ENCODE results near the gene RPL13A. TPM values are rescaled to one million over a fixed set of nuclear protein-coding genes. Genes with fewer than 3 reads are reported as not detected.

Gene RPL13A
- total RNA-seq, 1 experiment from 2014 or later: 1,714 TPM

- Histone ChIP-seq H3K36me3 (peaks cover 73% of the 10 kb centered on the region), H3K9me3 (replicated peaks) (no peaks in the 10 kb centered on the region), H3K4me3 (no peak overlapping the region), H3K27me3 (replicated peaks) (no peaks in the 10 kb centered on the region; the same call in 1 of the 2 replicates), H3K4me1 (replicated peaks) (peaks cover 26% of the 10 kb centered on the region), H3K27ac (peak overlapping the region; percentile 17; the same call in 1 of the 2 replicates)
- peak in 1 of 2 experiments; percentile 42 for DNase-seq (ENCODE audit: low read depth in 1 of 2, low spot score in 2 of 2)
Measured at GRCh38 chr19:49492573-49493405, 5.4 kb downstream of the RPL13A start.

- H3K27ac ChIP-seq: peak overlapping the region; percentile 71
Measured at GRCh38 chr19:49496574-49497008, 9.2 kb downstream of the RPL13A start.

GRCh38 chr19:49497047-49497788 is 9.8 kb downstream of the RPL13A start:
- Histone ChIP-seq H3K27me3 (replicated peaks) (no peaks in the 10 kb centered on the region; the same call in 1 of the 2 replicates), H3K4me3 (peak overlapping the region; percentile 56), H3K27ac (peak overlapping the region; percentile 71; the same call in 1 of the 2 replicates), H3K36me3 (peaks cover 54% of the 10 kb centered on the region), H3K4me1 (replicated peaks) (peaks cover 15% of the 10 kb centered on the region), H3K9me3 (replicated peaks) (no peaks in the 10 kb centered on the region)
- DNase-seq (ENCODE audit: low read depth in 1 of 2, low spot score in 2 of 2): peak; percentile 49 to 68

More at GRCh38 chr19:49496574-49497008, 9.2 kb downstream of the RPL13A start:
- Histone ChIP-seq H3K4me3 (peak overlapping the region; percentile 56), H3K9me3 (replicated peaks) (no peaks in the 10 kb centered on the region), H3K36me3 (peaks cover 61% of the 10 kb centered on the region), H3K27me3 (replicated peaks) (no peaks in the 10 kb centered on the region; the same call in 1 of the 2 replicates), H3K4me1 (replicated peaks) (peaks cover 15% of the 10 kb centered on the region)
- no peak for DNase-seq (ENCODE audit: low read depth in 1 of 2, low spot score in 2 of 2)

- no peak for DNase-seq (ENCODE audit: low read depth in 1 of 2, low spot score in 2 of 2)
- H3K27ac ChIP-seq: no peak overlapping the region
- H3K4me1 ChIP-seq (replicated peaks): peaks cover 15% of the 10 kb centered on the region
- H3K9me3 ChIP-seq (replicated peaks): no peaks in the 10 kb centered on the region
- H3K4me3 ChIP-seq: peak overlapping the region; percentile 56
- H3K27me3 ChIP-seq (replicated peaks): no peaks in the 10 kb centered on the region; the same call in 1 of the 2 replicates
- peaks cover 49% of the 10 kb centered on the region for H3K36me3 ChIP-seq
Measured at GRCh38 chr19:49497789-49498103, 10.3 kb downstream of the RPL13A start.

- H3K27me3 ChIP-seq (replicated peaks): no peaks in the 10 kb centered on the region
- peaks cover 42% of the 10 kb centered on the region for H3K36me3 ChIP-seq
- no peaks in the 10 kb centered on the region for H3K9me3 ChIP-seq (replicated peaks)
- H3K4me3 ChIP-seq: no peak overlapping the region
- no peak for DNase-seq (ENCODE audit: low read depth in 1 of 2, low spot score in 2 of 2)
- H3K27ac ChIP-seq: no peak overlapping the region
- peaks cover 15% of the 10 kb centered on the region for H3K4me1 ChIP-seq (replicated peaks)
Measured at GRCh38 chr19:49498475-49498874, 11.1 kb downstream of the RPL13A start.

- H3K27me3 ChIP-seq (replicated peaks): no peaks in the 10 kb centered on the region
- no peak overlapping the region for H3K4me3 ChIP-seq
- DNase-seq (ENCODE audit: low read depth in 1 of 2, low spot score in 2 of 2): no peak
- peaks cover 41% of the 10 kb centered on the region for H3K36me3 ChIP-seq
- peaks cover 15% of the 10 kb centered on the region for H3K4me1 ChIP-seq (replicated peaks)
- H3K9me3 ChIP-seq (replicated peaks): no peaks in the 10 kb centered on the region
- no peak overlapping the region for H3K27ac ChIP-seq
Measured at GRCh38 chr19:49499030-49499670, 11.7 kb downstream of the RPL13A start.

- peak in 1 of 2 experiments; percentile 52 for DNase-seq (ENCODE audit: low read depth in 1 of 2, low spot score in 2 of 2)
- Histone ChIP-seq H3K27me3 (replicated peaks) (no peaks in the 10 kb centered on the region), H3K4me3 (no peak overlapping the region), H3K4me1 (replicated peaks) (peaks cover 2% of the 10 kb centered on the region), H3K36me3 (peaks cover 23% of the 10 kb centered on the region), H3K27ac (no peak overlapping the region), H3K9me3 (replicated peaks) (no peaks in the 10 kb centered on the region)
Measured at GRCh38 chr19:49502866-49503581, 15.6 kb downstream of the RPL13A start.

GRCh38 chr19:49503582-49503962 is 16.2 kb downstream of the RPL13A start:
- DNase-seq (ENCODE audit: low read depth in 1 of 2, low spot score in 2 of 2): no peak
- Histone ChIP-seq H3K27me3 (replicated peaks) (no peaks in the 10 kb centered on the region), H3K27ac (no peak overlapping the region), H3K9me3 (replicated peaks) (no peaks in the 10 kb centered on the region), H3K36me3 (peaks cover 18% of the 10 kb centered on the region), H3K4me3 (no peak overlapping the region), H3K4me1 (replicated peaks) (no peaks in the 10 kb centered on the region)

- no peaks in the 10 kb centered on the region for H3K36me3 ChIP-seq
- peak in 1 of 2 experiments; percentile 35 for DNase-seq (ENCODE audit: low read depth in 1 of 2, low spot score in 2 of 2)
- no peaks in the 10 kb centered on the region for H3K9me3 ChIP-seq (replicated peaks)
- H3K27me3 ChIP-seq (replicated peaks): no peaks in the 10 kb centered on the region
- no peak overlapping the region for H3K4me3 ChIP-seq
- no peak overlapping the region for H3K27ac ChIP-seq
- no peaks in the 10 kb centered on the region; the same call in 1 of the 2 replicates for H3K4me1 ChIP-seq (replicated peaks)
Measured at GRCh38 chr19:49506575-49507105, 19.2 kb downstream of the RPL13A start.

GRCh38 chr19:49507803-49508494 is 20.5 kb downstream of the RPL13A start:
- H3K27me3 ChIP-seq (replicated peaks): no peaks in the 10 kb centered on the region
- peaks cover 9% of the 10 kb centered on the region for H3K4me1 ChIP-seq (replicated peaks)
- H3K27ac ChIP-seq: no peak overlapping the region
- no peaks in the 10 kb centered on the region for H3K9me3 ChIP-seq (replicated peaks)
- H3K36me3 ChIP-seq: no peaks in the 10 kb centered on the region
- H3K4me3 ChIP-seq: no peak overlapping the region
- no peak for DNase-seq (ENCODE audit: low read depth in 1 of 2, low spot score in 2 of 2)

- H3K4me3 ChIP-seq: peak overlapping the region; percentile 42
- H3K9me3 ChIP-seq (replicated peaks): no peaks in the 10 kb centered on the region
- no peak overlapping the region for H3K27ac ChIP-seq
- no peaks in the 10 kb centered on the region; the same call in 1 of the 2 replicates for H3K36me3 ChIP-seq
- H3K4me1 ChIP-seq (replicated peaks): peaks cover 13% of the 10 kb centered on the region
- no peak for DNase-seq (ENCODE audit: low read depth in 1 of 2, low spot score in 2 of 2)
- no peaks in the 10 kb centered on the region for H3K27me3 ChIP-seq (replicated peaks)
Measured at GRCh38 chr19:49512970-49513745, 25.8 kb downstream of the RPL13A start.

- Histone ChIP-seq H3K9me3 (replicated peaks) (no peaks in the 10 kb centered on the region), H3K36me3 (no peaks in the 10 kb centered on the region; the same call in 1 of the 2 replicates), H3K4me3 (no peak overlapping the region), H3K27me3 (replicated peaks) (no peaks in the 10 kb centered on the region), H3K27ac (no peak overlapping the region), H3K4me1 (replicated peaks) (peaks cover 13% of the 10 kb centered on the region)
- no peak for DNase-seq (ENCODE audit: low read depth in 1 of 2, low spot score in 2 of 2)
Measured at GRCh38 chr19:49513746-49514118, 26.3 kb downstream of the RPL13A start.
